GM12875 (cell line): Measurements from ENCODE around the gene CABP2.

ENCODE experiments used
- H3K4me3 ChIP-seq: one replicate; pipeline ENCODE4 v1.5.1; 2011; ENCODE audit warnings: low read depth, low read length, control low read depth
- CTCF ChIP-seq: IDR thresholded peaks from 2 replicates; pipeline ENCODE4 v1.5.1; 2011; ENCODE audit warnings: low read depth, mild to moderate bottlenecking, control low read depth, inconsistent platforms, low read length, moderate library complexity, borderline replicate concordance; ENCODE audit not compliant: insufficient read depth

Gene CABP2

GRCh38 chr11:67538306-67538705 is 15.1 kb upstream of the CABP2 start:
- TF ChIP-seq CTCF: no peak
- no peak overlapping the region for H3K4me3 ChIP-seq

GRCh38 chr11:67535561-67535960 is 12.3 kb upstream of the CABP2 start:
- TF ChIP-seq CTCF: no peak
- no peak overlapping the region for H3K4me3 ChIP-seq

GRCh38 chr11:67534070-67534679 is 10.9 kb upstream of the CABP2 start:
- no peak overlapping the region for H3K4me3 ChIP-seq
- no peak for TF ChIP-seq CTCF

GRCh38 chr11:67532889-67533288 is 9.6 kb upstream of the CABP2 start:
- no peak overlapping the region for H3K4me3 ChIP-seq
- TF ChIP-seq CTCF: no peak

- no peak for TF ChIP-seq CTCF
- H3K4me3 ChIP-seq: no peak overlapping the region
Measured at GRCh38 chr11:67530282-67530592, 7.0 kb upstream of the CABP2 start.

GRCh38 chr11:67528376-67528775 is 5.1 kb upstream of the CABP2 start:
- TF ChIP-seq CTCF: no peak
- H3K4me3 ChIP-seq: no peak overlapping the region

- no peak for TF ChIP-seq CTCF
Measured at GRCh38 chr11:67525275-67525976, 2.2 kb upstream of the CABP2 start.

More at GRCh38 chr11:67525275-67525976, 2.2 kb upstream of the CABP2 start:
- H3K4me3 ChIP-seq: no peak overlapping the region
